ENCODE results near the gene RDH8.
A peak's percentile ranks its signal among the peaks of the same experiment; 100 is the strongest.

RDH8 gene

DNA sequence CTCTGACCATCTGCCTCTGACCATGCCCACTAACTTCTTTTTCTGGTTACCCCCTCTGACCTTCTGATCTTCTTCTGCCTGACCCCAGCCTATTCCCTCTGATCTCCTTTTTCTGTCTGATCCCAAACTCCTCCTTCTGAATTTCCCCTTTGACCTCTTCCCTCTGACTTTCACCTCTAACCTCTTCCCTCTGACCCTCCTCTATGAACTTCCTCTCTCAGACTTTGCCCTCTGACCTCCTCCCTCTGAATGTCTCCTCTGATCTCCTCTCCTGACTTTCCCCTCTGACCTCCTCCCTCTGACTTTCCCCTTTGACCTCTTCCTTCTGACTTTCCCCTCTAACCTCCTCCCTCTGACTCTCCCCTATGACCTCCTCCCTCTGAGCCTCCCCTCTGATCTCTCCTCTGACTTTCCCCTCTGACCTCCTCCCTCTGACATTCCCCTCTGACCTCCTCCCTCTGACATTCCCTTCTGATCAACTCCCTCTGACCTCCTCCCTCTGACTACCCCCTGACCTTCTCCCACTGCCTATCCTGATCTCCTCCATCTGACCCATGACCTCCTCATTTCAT lies 6.4 kb upstream of the RDH8 start:
- TF ChIP-seq BHLHE40 (IDR thresholded peaks at IDR 0.05; ENCODE audit: borderline replicate concordance) (no peak), HDGF (IDR thresholded peaks at IDR 0.05; ENCODE audit: borderline replicate concordance) (no peak), SP1 (IDR thresholded peaks at IDR 0.05) (no peak), ELF4 (IDR thresholded peaks at IDR 0.05) (no peak), NFRKB (IDR thresholded peaks at IDR 0.05) (no peak), FOXK2 (IDR thresholded peaks at IDR 0.05) (no peak), TARDBP (IDR thresholded peaks at IDR 0.05) (no peak), FOXA1 (IDR thresholded peaks at IDR 0.05) (no peak), ZNF384 (IDR thresholded peaks at IDR 0.05) (no peak)
- CTCF ChIA-PET, result no interaction called here
- DNase-seq (ENCODE audit: extremely low spot score), result no peak
- POLR2A ChIA-PET, result no interaction called here

DNA sequence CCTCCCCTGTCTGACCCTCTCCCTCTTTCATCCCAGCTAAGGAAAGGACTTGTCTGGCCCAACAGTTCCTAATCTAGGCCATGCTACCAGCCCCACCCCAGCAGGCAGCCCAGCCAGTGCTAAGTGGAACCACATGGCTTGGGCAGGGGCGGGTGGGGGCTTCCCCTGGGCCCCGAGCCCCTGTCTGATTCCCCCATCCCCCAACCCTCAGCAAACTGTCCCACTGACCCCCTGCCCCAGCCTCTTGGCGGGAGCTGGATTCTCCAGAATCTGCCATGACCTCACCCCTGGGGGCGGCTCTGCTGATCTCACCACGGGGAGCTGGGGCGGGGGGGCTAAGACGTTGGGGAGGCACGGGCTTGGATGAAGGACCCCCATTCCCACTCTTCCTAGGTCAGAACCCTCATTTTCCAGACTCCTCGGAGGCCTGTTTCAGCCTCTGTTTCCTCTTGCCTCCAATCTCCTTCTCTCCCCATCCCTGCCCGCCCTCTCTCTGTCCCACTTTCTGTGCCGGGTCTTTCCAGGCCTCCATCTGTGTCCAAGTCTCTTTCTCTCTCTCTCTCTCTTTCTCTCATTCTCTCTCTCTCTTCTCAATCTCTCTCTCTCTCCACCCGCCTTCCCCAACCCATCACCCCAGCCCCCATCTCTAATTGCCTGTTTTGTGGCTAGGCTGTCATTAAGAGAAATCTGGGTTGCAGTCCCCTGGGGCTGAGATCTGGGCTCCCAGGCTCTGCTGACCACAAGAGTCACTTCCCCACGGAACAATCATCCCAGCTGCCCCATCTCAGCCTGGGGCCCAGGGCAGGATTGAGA lies 5.7 kb upstream of the RDH8 start:
- no peak for DNase-seq (ENCODE audit: extremely low spot score)
- TF ChIP-seq FOXM1 (IDR thresholded peaks at IDR 0.05; ENCODE audit: borderline replicate concordance) (no peak), CTBP1 (IDR thresholded peaks at IDR 0.05; ENCODE audit: borderline replicate concordance) (no peak), SP1 (IDR thresholded peaks at IDR 0.05) (no peak), LEF1 (IDR thresholded peaks at IDR 0.05; ENCODE audit: borderline replicate concordance) (no peak), L3MBTL2 (conservative IDR thresholded peaks at IDR 0.05) (no peak), FOXK2 (IDR thresholded peaks at IDR 0.05) (no peak), SUZ12 (IDR thresholded peaks at IDR 0.05) (no peak), ELF4 (IDR thresholded peaks at IDR 0.05) (no peak), FOXA1 (IDR thresholded peaks at IDR 0.05) (no peak)
- ChIA-PET POLR2A (no interaction called here), CTCF (interaction anchor here (2.0 kb wide), 1 partner anchor 76 kb away, joined by 4 read pairs; no protein-coding TSS in a partner anchor)

DNA sequence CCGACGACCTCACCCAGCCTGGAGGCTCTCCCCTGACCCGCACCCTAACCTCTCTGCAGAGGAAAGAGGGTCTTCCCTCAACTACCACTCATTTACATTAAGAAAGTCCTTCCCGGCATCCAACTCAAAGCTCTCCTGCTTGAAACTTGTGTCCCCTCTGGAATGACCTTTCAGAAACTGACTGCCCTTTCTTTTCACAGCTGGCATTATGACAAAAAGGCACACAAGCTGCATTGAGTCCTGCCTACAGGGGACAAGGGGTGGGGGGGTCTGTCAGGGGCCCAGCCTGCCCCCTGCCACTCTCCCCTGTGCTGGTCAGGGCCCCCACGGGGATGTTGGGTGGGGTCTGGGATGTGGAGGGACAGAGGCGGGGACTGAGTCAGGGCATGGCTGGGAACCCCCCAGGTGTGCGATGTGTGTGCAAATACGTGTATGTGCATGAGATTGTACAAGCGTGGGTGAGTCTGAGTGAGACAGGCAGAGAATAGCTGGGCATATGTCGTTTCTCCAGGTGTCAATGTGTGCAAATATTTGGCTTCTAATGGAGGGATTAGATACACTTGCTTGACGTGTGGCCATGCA lies 5.0 kb upstream of the RDH8 start:
- POLR2A ChIA-PET, result no interaction called here
- DNase-seq (ENCODE audit: extremely low spot score), result no peak
- no peak for TF ChIP-seq FOXK2 (IDR thresholded peaks at IDR 0.05)
- TF ChIP-seq FOXA1 (IDR thresholded peaks at IDR 0.05), result no peak
- TF ChIP-seq LEF1 (IDR thresholded peaks at IDR 0.05; ENCODE audit: borderline replicate concordance), result no peak
- TF ChIP-seq ELF4 (IDR thresholded peaks at IDR 0.05), result no peak
- no peak for TF ChIP-seq HDGF (IDR thresholded peaks at IDR 0.05; ENCODE audit: borderline replicate concordance)
- TF ChIP-seq FOXM1 (IDR thresholded peaks at IDR 0.05; ENCODE audit: borderline replicate concordance), result no peak
- no peak for TF ChIP-seq SP1 (IDR thresholded peaks at IDR 0.05)
- TF ChIP-seq, protein P1, sequence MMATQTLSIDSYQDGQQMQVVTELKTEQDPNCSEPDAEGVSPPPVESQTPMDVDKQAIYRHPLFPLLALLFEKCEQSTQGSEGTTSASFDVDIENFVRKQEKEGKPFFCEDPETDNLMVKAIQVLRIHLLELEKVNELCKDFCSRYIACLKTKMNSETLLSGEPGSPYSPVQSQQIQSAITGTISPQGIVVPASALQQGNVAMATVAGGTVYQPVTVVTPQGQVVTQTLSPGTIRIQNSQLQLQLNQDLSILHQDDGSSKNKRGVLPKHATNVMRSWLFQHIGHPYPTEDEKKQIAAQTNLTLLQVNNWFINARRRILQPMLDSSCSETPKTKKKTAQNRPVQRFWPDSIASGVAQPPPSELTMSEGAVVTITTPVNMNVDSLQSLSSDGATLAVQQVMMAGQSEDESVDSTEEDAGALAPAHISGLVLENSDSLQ (IDR thresholded peaks at IDR 0.05), result no peak
- no peak for TF ChIP-seq ARNT (IDR thresholded peaks at IDR 0.05)
- no peak for TF ChIP-seq NFRKB (IDR thresholded peaks at IDR 0.05)
- TF ChIP-seq TARDBP (IDR thresholded peaks at IDR 0.05), result no peak
- no peak for TF ChIP-seq SUZ12 (IDR thresholded peaks at IDR 0.05)
- no peak for TF ChIP-seq ZNF384 (IDR thresholded peaks at IDR 0.05)
- TF ChIP-seq L3MBTL2 (conservative IDR thresholded peaks at IDR 0.05), result no peak
- TF ChIP-seq CTBP1 (IDR thresholded peaks at IDR 0.05; ENCODE audit: borderline replicate concordance), result no peak
- CTCF ChIA-PET, result interaction anchor here (1.0 to 2.0 kb wide), 2 partner anchors 8 to 77 kb away, joined by 3 to 4 read pairs; no protein-coding TSS in a partner anchor

DNA sequence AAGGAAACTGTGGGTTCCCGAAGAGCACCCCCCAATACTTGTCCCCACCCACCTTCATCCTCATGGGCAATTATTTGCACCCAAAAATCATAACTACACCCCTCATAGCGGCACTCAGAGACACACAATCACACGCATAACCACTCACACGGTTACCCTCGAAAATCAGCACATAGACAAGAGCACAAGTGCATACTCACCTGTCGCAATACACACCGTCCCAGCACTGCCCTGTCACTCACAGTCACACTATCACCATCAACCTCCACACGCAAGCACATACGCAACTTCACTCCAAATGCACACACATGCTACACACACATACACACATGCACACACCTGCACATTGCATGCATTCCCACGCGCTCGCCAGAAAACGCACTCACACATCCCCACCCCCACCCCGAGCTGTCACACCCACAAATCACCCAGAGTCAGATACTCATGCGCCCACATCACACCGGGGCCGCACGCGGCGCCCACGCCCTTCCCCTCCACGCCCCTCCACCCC lies 3.5 kb upstream of the RDH8 start:
- POLR2A ChIA-PET, result no interaction called here
- TF ChIP-seq SUZ12 (IDR thresholded peaks at IDR 0.05) (no peak), SP1 (IDR thresholded peaks at IDR 0.05) (no peak), CTBP1 (IDR thresholded peaks at IDR 0.05; ENCODE audit: borderline replicate concordance) (no peak), FOXK2 (IDR thresholded peaks at IDR 0.05) (no peak), TARDBP (IDR thresholded peaks at IDR 0.05) (no peak), FOXM1 (IDR thresholded peaks at IDR 0.05; ENCODE audit: borderline replicate concordance) (no peak)
- TF ChIP-seq, protein P1 (IDR thresholded peaks at IDR 0.05), result peak; percentile 83
- DNase-seq (ENCODE audit: extremely low spot score), result no peak
- CTCF ChIA-PET, result interaction anchor here (0.8 to 2.0 kb wide), 2 partner anchors 9 to 79 kb away, joined by 3 to 4 read pairs; no protein-coding TSS in a partner anchor

DNA sequence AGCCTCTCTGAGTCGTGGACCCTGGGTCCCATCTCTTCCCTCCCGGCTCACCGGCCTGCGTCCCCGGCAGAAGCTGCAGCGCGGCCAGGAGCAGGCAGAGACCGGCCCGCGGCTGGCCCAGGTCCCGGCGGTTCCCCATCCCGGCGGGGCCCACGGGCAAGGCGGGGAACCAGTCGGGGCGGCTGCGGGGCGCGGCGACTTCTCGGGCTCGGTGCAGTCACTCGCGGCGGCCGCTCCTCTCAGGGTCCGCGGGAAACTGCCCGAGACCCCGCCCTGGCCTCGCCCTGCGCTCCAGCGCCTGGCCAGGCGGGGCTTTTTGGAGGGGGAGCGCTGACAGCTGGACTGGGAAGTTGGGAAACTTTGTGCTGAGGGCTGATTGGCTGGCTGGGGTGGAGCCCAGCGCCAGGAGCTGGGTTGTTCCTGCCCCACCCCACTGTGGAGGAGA lies 3.0 kb upstream of the RDH8 start, which contains the start of gene COL5A3:
Gene COL5A3, minus strand, starts transcription at position 258 of the 445 bp plus-strand sequence. Its CDS starts 119 bp downstream, at position 139.
- TF ChIP-seq L3MBTL2 (conservative IDR thresholded peaks at IDR 0.05) (no peak), FOXM1 (IDR thresholded peaks at IDR 0.05; ENCODE audit: borderline replicate concordance) (no peak), ZNF384 (IDR thresholded peaks at IDR 0.05) (no peak), CTBP1 (IDR thresholded peaks at IDR 0.05; ENCODE audit: borderline replicate concordance) (no peak), ELF4 (IDR thresholded peaks at IDR 0.05) (no peak), TARDBP (IDR thresholded peaks at IDR 0.05) (no peak), SP1 (IDR thresholded peaks at IDR 0.05) (no peak), LEF1 (IDR thresholded peaks at IDR 0.05; ENCODE audit: borderline replicate concordance) (no peak), FOXK2 (IDR thresholded peaks at IDR 0.05) (no peak), ARNT (IDR thresholded peaks at IDR 0.05) (no peak), FOXA1 (IDR thresholded peaks at IDR 0.05) (no peak)
- TF ChIP-seq, protein P1 (IDR thresholded peaks at IDR 0.05), result no peak
- no peak for DNase-seq (ENCODE audit: extremely low spot score)
- ChIA-PET CTCF (interaction anchor here (0.6 to 0.8 kb wide), 2 partner anchors 10 to 17 kb away, joined by 3 read pairs; no protein-coding TSS in a partner anchor), POLR2A (no interaction called here)

Measured in HEK293T (cell line).